Choroid plexus epithelial cell (primary cell): ENCODE results near the gene UBE2D4.

ENCODE experiments used
- DNase-seq: peaks from one replicate; pipeline ENCODE4 v3.0.0-alpha.2; 2010; ENCODE audit warnings: low read depth
- H3K4me3 ChIP-seq: 2 replicates; pipeline ENCODE4 v1.5.1; 2011; ENCODE audit warnings: low read depth, mild to moderate bottlenecking, control low read depth, low read length, moderate library complexity
- TF ChIP-seq, protein P1 (sequence below): conservative IDR thresholded peaks from 2 replicates; pipeline ENCODE4 v1.5.1; 2011; ENCODE audit warnings: low read depth, mild to moderate bottlenecking, control low read depth, inconsistent platforms, low read length, moderate library complexity

UBE2D4 gene

DNA sequence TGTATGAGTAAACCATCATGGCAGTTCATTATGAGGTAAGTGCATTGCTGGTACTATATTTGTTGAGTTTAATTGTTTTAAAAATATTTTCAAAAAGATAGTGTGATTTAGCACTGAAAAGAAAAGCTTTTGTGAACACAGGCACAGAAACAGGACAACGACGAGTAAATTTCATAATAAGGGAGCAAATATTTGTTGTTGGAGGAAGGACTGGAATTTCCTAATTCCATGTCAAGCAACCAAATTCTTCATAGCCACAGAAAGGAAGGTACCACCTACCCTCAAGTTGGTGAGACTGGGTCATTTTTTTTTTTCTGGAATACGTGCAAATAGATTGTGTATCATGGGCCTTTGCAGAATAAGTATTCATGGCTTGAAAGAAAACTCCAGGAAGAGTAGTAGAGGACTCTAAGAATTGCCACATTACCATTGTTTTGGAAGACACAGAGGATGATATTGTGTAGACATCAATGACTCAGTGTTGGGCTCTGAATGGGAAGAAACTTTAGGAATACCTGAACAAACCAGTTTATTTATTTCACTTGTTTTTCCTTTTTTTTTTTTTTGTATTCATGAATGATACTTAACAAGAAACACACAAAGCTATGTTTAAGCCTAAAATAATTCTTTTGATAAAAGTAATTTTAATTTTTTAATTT lies 7.8 kb downstream of the UBE2D4 start:
- no peak overlapping the region for H3K4me3 ChIP-seq

DNA sequence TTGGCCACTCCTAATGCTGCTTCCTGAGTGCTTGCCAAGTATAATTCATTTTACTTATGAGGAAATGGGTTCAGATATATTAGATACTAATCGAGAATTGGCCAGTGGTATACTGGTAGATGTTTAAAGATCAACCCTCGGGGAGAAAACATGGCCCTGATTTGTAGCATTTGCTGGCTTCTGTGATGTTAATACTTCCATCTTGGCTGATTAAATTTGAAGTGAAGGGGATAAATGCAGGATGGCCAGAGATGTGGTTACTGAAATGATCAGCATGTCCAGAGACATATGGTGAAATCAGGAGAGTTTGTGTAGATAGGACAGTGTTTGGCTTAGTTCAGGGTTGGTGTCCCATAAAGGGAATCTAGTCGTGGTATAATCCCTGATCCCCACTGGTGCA lies 11.2 kb downstream of the UBE2D4 start:
- TF ChIP-seq, protein P1, sequence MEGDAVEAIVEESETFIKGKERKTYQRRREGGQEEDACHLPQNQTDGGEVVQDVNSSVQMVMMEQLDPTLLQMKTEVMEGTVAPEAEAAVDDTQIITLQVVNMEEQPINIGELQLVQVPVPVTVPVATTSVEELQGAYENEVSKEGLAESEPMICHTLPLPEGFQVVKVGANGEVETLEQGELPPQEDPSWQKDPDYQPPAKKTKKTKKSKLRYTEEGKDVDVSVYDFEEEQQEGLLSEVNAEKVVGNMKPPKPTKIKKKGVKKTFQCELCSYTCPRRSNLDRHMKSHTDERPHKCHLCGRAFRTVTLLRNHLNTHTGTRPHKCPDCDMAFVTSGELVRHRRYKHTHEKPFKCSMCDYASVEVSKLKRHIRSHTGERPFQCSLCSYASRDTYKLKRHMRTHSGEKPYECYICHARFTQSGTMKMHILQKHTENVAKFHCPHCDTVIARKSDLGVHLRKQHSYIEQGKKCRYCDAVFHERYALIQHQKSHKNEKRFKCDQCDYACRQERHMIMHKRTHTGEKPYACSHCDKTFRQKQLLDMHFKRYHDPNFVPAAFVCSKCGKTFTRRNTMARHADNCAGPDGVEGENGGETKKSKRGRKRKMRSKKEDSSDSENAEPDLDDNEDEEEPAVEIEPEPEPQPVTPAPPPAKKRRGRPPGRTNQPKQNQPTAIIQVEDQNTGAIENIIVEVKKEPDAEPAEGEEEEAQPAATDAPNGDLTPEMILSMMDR, result no peak
- H3K4me3 ChIP-seq, result no peak overlapping the region
- DNase-seq, result no peak

More for the DNA sequence above, 7.8 kb downstream of the UBE2D4 start:
- TF ChIP-seq, protein P1, result no peak
- DNase-seq, result no peak

DNA sequence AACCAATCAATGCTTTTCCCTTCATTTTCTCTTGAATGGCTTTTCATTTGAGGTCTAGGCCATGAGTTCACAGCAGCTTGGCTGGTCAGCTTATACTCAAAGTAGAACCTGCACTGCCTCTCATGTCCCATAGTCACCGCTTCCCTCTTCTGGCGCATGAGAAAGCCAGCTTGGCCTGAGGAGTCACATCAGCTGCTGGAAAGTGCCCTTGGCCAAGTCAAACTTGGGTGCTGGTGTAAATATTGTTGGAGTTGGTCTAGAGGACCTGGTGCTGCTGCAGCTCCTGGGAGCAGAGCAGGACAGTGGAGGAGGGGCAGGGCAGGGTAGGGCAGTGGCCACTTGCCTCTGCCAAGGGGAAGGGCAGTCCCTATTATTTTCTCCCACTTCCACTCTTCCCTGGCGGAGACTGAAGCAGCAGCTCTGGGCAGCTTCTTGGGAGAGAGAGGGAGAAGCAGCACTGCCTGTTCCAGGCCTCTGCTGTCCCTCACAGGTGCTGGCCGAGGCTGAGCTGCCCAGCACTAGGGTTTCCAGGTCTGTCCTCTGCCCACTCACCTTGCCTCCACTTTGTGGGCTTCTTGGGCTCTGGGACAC lies 12.8 kb downstream of the UBE2D4 start:
- no peak overlapping the region for H3K4me3 ChIP-seq
- DNase-seq, result no peak
- TF ChIP-seq, protein P1, result no peak

DNA sequence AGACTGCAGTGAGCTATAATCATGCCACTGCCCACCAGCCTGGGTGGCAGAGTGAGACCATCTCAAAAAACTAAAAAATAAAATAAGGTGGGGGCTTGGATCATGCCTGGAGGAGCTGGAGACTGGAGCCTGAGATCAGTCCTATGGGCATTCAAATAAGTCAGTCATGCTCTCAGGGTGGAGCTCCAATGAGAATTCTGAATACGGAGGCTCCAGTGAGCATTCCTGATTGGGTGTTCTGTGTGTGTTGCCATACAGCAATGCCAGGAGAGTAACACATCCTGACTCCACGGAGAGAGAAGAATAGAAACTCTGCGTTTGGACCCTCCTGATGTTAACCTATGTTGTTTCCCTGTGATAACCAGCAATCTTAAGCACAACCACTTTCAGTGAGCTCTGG lies 16.0 kb downstream of the UBE2D4 start:
- no peak for DNase-seq
- H3K4me3 ChIP-seq, result no peak overlapping the region
- TF ChIP-seq, protein P1, result no peak

DNA sequence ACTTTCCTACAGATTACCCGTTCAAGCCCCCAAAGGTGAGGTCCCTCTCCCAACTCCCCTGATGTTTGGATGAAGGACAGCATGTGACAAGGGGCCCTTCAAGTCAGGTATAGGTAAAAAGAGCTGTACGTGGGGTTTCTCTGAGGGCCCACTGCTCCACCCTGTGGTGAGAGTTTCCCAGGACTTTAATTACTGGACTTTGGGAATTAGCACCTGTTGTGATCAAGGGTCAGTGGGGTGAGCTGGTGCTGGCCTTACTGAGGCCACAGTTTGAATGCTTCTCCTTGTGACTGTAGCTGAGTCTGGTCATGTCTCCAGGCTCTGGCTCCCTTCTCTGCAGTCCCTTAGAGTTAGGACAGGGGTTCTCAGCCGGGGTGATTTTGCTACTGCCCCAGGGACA lies 16.8 kb downstream of the UBE2D4 start:
- no peak overlapping the region for H3K4me3 ChIP-seq
- DNase-seq, result no peak
- TF ChIP-seq, protein P1, result peak; percentile 33

DNA sequence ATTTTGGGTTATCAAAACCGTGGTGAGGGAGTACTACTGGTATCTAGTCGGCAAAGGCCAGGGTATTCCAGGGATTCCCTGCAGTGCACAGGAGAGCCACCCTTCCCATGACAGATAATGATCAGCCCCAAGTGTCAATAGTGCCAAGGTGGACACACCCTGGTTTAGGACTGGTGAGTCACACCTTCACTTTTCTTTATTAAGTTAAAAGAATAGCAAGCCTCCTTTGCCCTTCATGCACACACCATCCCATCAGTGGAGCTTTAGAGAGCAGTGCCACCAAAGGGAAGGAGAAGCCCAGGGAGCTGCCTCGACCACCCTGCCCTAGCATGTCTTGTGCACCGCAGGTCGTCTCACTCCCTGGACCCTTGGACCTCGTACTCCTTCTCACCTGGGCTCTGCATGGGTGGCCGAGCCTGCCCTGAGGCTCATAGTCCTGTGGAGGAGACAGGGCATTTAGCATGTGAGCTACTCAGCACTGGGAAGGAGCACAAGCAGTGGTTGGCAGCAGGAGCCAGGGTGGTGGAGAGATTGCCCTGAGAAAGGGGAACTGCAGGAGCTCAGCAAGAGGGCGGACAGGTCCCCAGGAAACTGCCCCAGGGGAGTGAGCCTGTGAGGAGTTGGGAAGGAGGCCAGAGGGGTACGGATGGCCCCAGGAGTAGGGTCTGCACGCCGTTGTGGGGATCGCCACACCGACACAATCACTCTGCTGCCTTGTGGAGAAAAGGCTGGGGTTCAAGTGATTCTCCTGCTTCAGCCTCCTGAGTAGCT lies 17.4 kb downstream of the UBE2D4 start:
- DNase-seq, result no peak
- TF ChIP-seq, protein P1, result no peak
- H3K4me3 ChIP-seq, result no peak overlapping the region
